OCI-LY7 (cell line): ENCODE results near the gene BSDC1. TPM values are rescaled to one million over a fixed set of nuclear protein-coding genes. Genes with fewer than 3 reads are reported as not detected.

Source experiments
- BruUV-seq: library from RNA; stranded (reverse); fragments of 400-500 nt; replicated peaks from 2 replicates; lab custom pipeline; 2021; lab: Mats Ljungman, UMichigan
- CTCF ChIA-PET: fragments of 300-600 bp; sonication (Branson Sonifier 250); formaldehyde crosslinking; loops from one replicate; lab custom pipeline; 2022; ENCODE audit warnings: antibody characterized with exemption; ENCODE audit not compliant: unreplicated experiment; lab: Charles Lee
- POLR2A ChIA-PET: fragments of 300-600 bp; sonication (Branson Sonifier 250); formaldehyde crosslinking; loops from one replicate; lab custom pipeline; 2022; ENCODE audit warnings: antibody characterized with exemption; lab: Charles Lee
- DNase-seq: peaks from one replicate; pipeline ENCODE4 v3.0.0-alpha.2; 2015; ENCODE audit warnings: low spot score
- H2AFZ ChIP-seq: fragments of 200-600 bp; sonication (generic), shearing (Covaris generic); 2 replicates; pipeline ENCODE4 v1.6.1; 2014; ENCODE audit warnings: mild to moderate bottlenecking, antibody characterized with exemption, low read length, moderate library complexity
- H3K27ac ChIP-seq: fragments of 200-600 bp; sonication (generic); 2 replicates; pipeline ENCODE4 v1.5.1; 2014; ENCODE audit warnings: mixed run types, low read depth, mild to moderate bottlenecking, moderate library complexity, low read length, inconsistent platforms; ENCODE audit not compliant: poor library complexity, severe bottlenecking
- H3K36me3 ChIP-seq: fragments of 200-600 bp; sonication (generic); 2 replicates; pipeline ENCODE4 v1.6.1; 2014; ENCODE audit warnings: mild to moderate bottlenecking, antibody characterized with exemption, low read length, moderate library complexity, mixed read lengths; ENCODE audit not compliant: insufficient read depth
- H3K4me1 ChIP-seq: fragments of 200-600 bp; sonication (generic); 2 replicates; pipeline ENCODE4 v1.5.1; 2014; ENCODE audit warnings: mild to moderate bottlenecking, low read length; ENCODE audit not compliant: insufficient read depth, poor library complexity, severe bottlenecking
- H3K4me2 ChIP-seq: fragments of 200-600 bp; sonication (generic); 2 replicates; pipeline ENCODE4 v1.6.1; 2014; ENCODE audit warnings: mild to moderate bottlenecking, low read length
- H3K4me3 ChIP-seq: fragments of 200-600 bp; sonication (generic); 2 replicates; pipeline ENCODE4 v1.5.1; 2014; ENCODE audit warnings: mild to moderate bottlenecking, low read depth, low read length; ENCODE audit not compliant: poor library complexity, severe bottlenecking
- H3K79me2 ChIP-seq: fragments of 200-600 bp; sonication (generic); 2 replicates; pipeline ENCODE4 v1.6.1; 2016; ENCODE audit warnings: low read depth, mild to moderate bottlenecking, low read length, moderate library complexity, mixed read lengths; ENCODE audit not compliant: insufficient read depth
- H3K9me2 ChIP-seq: fragments of 200-600 bp; sonication (generic); 2 replicates; pipeline ENCODE4 v1.6.1; 2016; ENCODE audit warnings: mild to moderate bottlenecking, low read length, mixed read lengths; ENCODE audit not compliant: insufficient read depth
- H3K9me3 ChIP-seq: fragments of 200-600 bp; sonication (generic); 2 replicates; pipeline ENCODE4 v1.6.1; 2014; ENCODE audit warnings: mild to moderate bottlenecking, mixed run types, low read length, mixed read lengths
- H4K20me1 ChIP-seq: fragments of 200-600 bp; sonication (generic); 2 replicates; pipeline ENCODE4 v1.6.1; 2014; ENCODE audit warnings: mild to moderate bottlenecking, antibody characterized with exemption, low read length, moderate library complexity, mixed read lengths; ENCODE audit not compliant: insufficient read depth
- CTCF ChIP-seq: fragments of 200-600 bp; sonication (generic); conservative IDR thresholded peaks from 2 replicates; pipeline ENCODE4 v1.5.1; 2014; ENCODE audit warnings: mild to moderate bottlenecking, antibody characterized with exemption, low read length, moderate library complexity, mixed read lengths
- EZH2phosphoT487 ChIP-seq: fragments of 200-600 bp; sonication (generic); IDR thresholded peaks from 2 replicates; pipeline ENCODE4 v1.6.1; 2018; ENCODE audit warnings: low read depth, borderline replicate concordance, mild to moderate bottlenecking, mixed run types, antibody characterized with exemption, low read length, moderate library complexity, mixed read lengths
- intact Hi-C: fragments of 100-400 bp; cut with micrococcal nuclease; formaldehyde crosslinking; loops from one replicate; pipeline ENCODE4 v1.10.0; 2022; ENCODE audit not compliant: unreplicated experiment
- total RNA-seq, 2 experiments: library from RNA; depleted of rRNA in 1 of 2; stranded (reverse); fragments of >200 nt in 1 of 2; shearing (Covaris generic) in 1 of 2; gene quantifications; 2 replicates each; pipeline ENCODE4 v1.2.3, GENCODE V29; 2014 to 2022

The BSDC1 gene
- total RNA-seq, 2 experiments from 2014 or later: 29.6 to 41.8 TPM

GRCh38 chr1:32363713-32364112, 30.5 kb downstream of the BSDC1 start:
- no peaks in the 10 kb centered on the region for H3K9me3 ChIP-seq
- H3K36me3 ChIP-seq: peaks cover 15% of the 10 kb centered on the region; the same call in 1 of the 2 replicates
- TF ChIP-seq EZH2phosphoT487 (no peak), CTCF (no peak)
- no peak overlapping the region for H3K27ac ChIP-seq
- H3K4me3 ChIP-seq: no peak overlapping the region
- no peaks in the 10 kb centered on the region for H4K20me1 ChIP-seq
- intact Hi-C loops: no loop called here
- no peak overlapping the region for H3K4me2 ChIP-seq
- no peak overlapping the region for H2AFZ ChIP-seq
- no TSS peak for BruUV-seq
- no peaks in the 10 kb centered on the region for H3K9me2 ChIP-seq
- peaks cover 15% of the 10 kb centered on the region for H3K4me1 ChIP-seq
- no peaks in the 10 kb centered on the region for H3K79me2 ChIP-seq
- CTCF ChIA-PET: no interaction called here
- DNase-seq: no peak
- POLR2A ChIA-PET: no interaction called here

GRCh38 chr1:32362474-32363313, 31.5 kb downstream of the BSDC1 start, which contains the start of the genes FAM229A and TSSK3:
FAM229A (minus strand) TSS chr1:32362485; CDS start chr1:32362091, 394 bp downstream.
TSSK3 (plus strand) TSS chr1:32362539; CDS start chr1:32362702, 163 bp downstream.
- Histone ChIP-seq H3K9me2 (no peaks in the 10 kb centered on the region), H3K36me3 (peaks cover 7% of the 10 kb centered on the region; the same call in 1 of the 2 replicates), H2AFZ (no peak within 1 kb of the TSS), H3K27ac (no peak within 1 kb of the TSS), H3K79me2 (no peaks in the 10 kb centered on the region), H4K20me1 (no peaks in the 10 kb centered on the region), H3K9me3 (no peaks in the 10 kb centered on the region), H3K4me2 (no peak within 1 kb of the TSS), H3K4me3 (no peak within 1 kb of the TSS), H3K4me1 (peaks cover 15% of the 10 kb centered on the region)
- TF ChIP-seq CTCF (no peak), EZH2phosphoT487 (no peak)
- DNase-seq: no peak
- intact Hi-C loops: no loop called here
- ChIA-PET CTCF (no interaction called here), POLR2A (no interaction called here)
- no TSS peak for BruUV-seq
